IMR-90 (cell line): ENCODE results near the gene SPATA31C1. TPM values are rescaled to one million over a fixed set of nuclear protein-coding genes. Genes with fewer than 3 reads are reported as not detected.

Experiments
- ATAC-seq: fragments of 200-7000 bp; cut with Tn5 transposase; 2 replicates; pipeline ENCODE4 v1.9.1; 2020; ENCODE audit warnings: low read depth, mild to moderate bottlenecking, moderate library complexity
- BruUV-seq: library from RNA; stranded (reverse); fragments of 400-500 nt; replicated peaks from 2 replicates; lab custom pipeline; 2021; lab: Mats Ljungman, UMichigan
- CTCF ChIA-PET: fragments of 300-600 bp; formaldehyde crosslinking; extraction: SDS; loops from one replicate; lab custom pipeline; 2021; ENCODE audit warnings: antibody characterized with exemption; lab: Yijun Ruan, JAX
- POLR2A ChIA-PET: fragments of 300-600 bp; sonication (Branson Sonifier 250); formaldehyde crosslinking; loops from one replicate; lab custom pipeline; 2022; ENCODE audit warnings: antibody characterized with exemption; ENCODE audit not compliant: unreplicated experiment; lab: Charles Lee
- DNase-seq: peaks from one replicate; pipeline ENCODE4 v3.0.0; 2013
- H2AFZ ChIP-seq: replicated peaks from 2 replicates; pipeline ENCODE3; 2013; ENCODE audit warnings: low read length, mild to moderate bottlenecking; ENCODE audit not compliant: poor library complexity
- H2AK5ac ChIP-seq: 2 replicates; pipeline ENCODE4 v1.6.1; 2013; ENCODE audit warnings: low read depth, low read length, inconsistent platforms
- H2AK9ac ChIP-seq: replicated peaks from 2 replicates; pipeline ENCODE3; 2013; ENCODE audit warnings: mild to moderate bottlenecking, low read depth, low read length, moderate library complexity; ENCODE audit not compliant: poor library complexity
- H2BK120ac ChIP-seq: 2 replicates; pipeline ENCODE4 v1.6.1; 2013; ENCODE audit warnings: low read depth, low read length, inconsistent platforms
- H2BK15ac ChIP-seq: 3 replicates; pipeline ENCODE4 v1.6.1; 2013; ENCODE audit warnings: low read depth, low read length, inconsistent platforms
- H2BK20ac ChIP-seq: 2 replicates; pipeline ENCODE4 v1.6.1; 2013; ENCODE audit warnings: low read depth, mild to moderate bottlenecking, inconsistent platforms, low read length, moderate library complexity
- H2BK5ac ChIP-seq: 2 replicates; pipeline ENCODE4 v1.6.1; 2013; ENCODE audit warnings: mild to moderate bottlenecking, low read depth, low read length, inconsistent platforms; ENCODE audit not compliant: poor library complexity, severe bottlenecking
- H3K14ac ChIP-seq: replicated peaks from 2 replicates; pipeline ENCODE4 v1.6.1; 2013; ENCODE audit warnings: low read depth, low read length, inconsistent platforms
- H3K18ac ChIP-seq: 2 replicates; pipeline ENCODE4 v1.6.1; 2013; ENCODE audit warnings: low read depth, low read length, control low read depth
- H3K23ac ChIP-seq: 2 replicates; pipeline ENCODE4 v1.6.1; 2013; ENCODE audit warnings: low read depth, low read length, inconsistent platforms
- H3K27ac ChIP-seq: 2 replicates; pipeline ENCODE4 v1.5.1; 2013; ENCODE audit warnings: mild to moderate bottlenecking, control low read depth, low read length; ENCODE audit not compliant: insufficient read depth
- H3K27me3 ChIP-seq: 2 replicates; pipeline ENCODE4 v1.6.1; 2013; ENCODE audit warnings: low read length; ENCODE audit not compliant: control insufficient read depth, insufficient read depth
- H3K36me3 ChIP-seq: 2 replicates; pipeline ENCODE4 v1.6.1; 2013; ENCODE audit warnings: low read length, mixed read lengths; ENCODE audit not compliant: control insufficient read depth, insufficient read depth
- H3K4ac ChIP-seq: 2 replicates; pipeline ENCODE4 v1.6.1; 2013; ENCODE audit warnings: low read depth, low read length, inconsistent platforms
- H3K4me1 ChIP-seq: 2 replicates; pipeline ENCODE4 v1.6.1; 2013; ENCODE audit warnings: low read length, mixed read lengths; ENCODE audit not compliant: control insufficient read depth, insufficient read depth
- H3K4me2 ChIP-seq: 2 replicates; pipeline ENCODE4 v1.6.1; 2013; ENCODE audit warnings: low read depth, mild to moderate bottlenecking, control low read depth, low read length, moderate library complexity
- H3K4me3 ChIP-seq: 2 replicates; pipeline ENCODE4 v1.5.1; 2013; ENCODE audit warnings: low read depth, mild to moderate bottlenecking, control low read depth, low read length, moderate library complexity; ENCODE audit not compliant: insufficient read depth
- H3K56ac ChIP-seq: 2 replicates; pipeline ENCODE4 v1.6.1; 2013; ENCODE audit warnings: low read length, inconsistent platforms; ENCODE audit not compliant: insufficient read depth; ENCODE audit errors: extremely low read depth
- H3K79me1 ChIP-seq, 2 experiments: 2 replicates each; pipeline ENCODE4 v1.6.1; 2013; ENCODE audit warnings: low read length in 2 of 2, inconsistent platforms in 1 of 2, low read depth in 1 of 2
- H3K9ac ChIP-seq: 2 replicates; pipeline ENCODE4 v1.6.1; 2013; ENCODE audit warnings: low read depth, low read length, control low read depth
- H3K9me1 ChIP-seq: 2 replicates; pipeline ENCODE4 v1.6.1; 2013; ENCODE audit warnings: low read length, inconsistent platforms; ENCODE audit not compliant: insufficient read depth
- H3K9me3 ChIP-seq: 2 replicates; pipeline ENCODE4 v1.6.1; 2013; ENCODE audit warnings: low read length; ENCODE audit not compliant: control insufficient read depth, insufficient read depth
- H4K20me1 ChIP-seq: 2 replicates; pipeline ENCODE4 v1.6.1; 2013; ENCODE audit warnings: low read length, inconsistent platforms; ENCODE audit not compliant: insufficient read depth
- H4K5ac ChIP-seq: 2 replicates; pipeline ENCODE4 v1.6.1; 2013; ENCODE audit warnings: mild to moderate bottlenecking, low read depth, low read length, control low read depth
- H4K8ac ChIP-seq, 2 experiments: 2 replicates each; pipeline ENCODE4 v1.6.1; 2013; ENCODE audit warnings: low read depth in 2 of 2, low read length in 2 of 2, control low read depth in 1 of 2, inconsistent platforms in 1 of 2
- H4K91ac ChIP-seq: 2 replicates; pipeline ENCODE4 v1.6.1; 2013; ENCODE audit warnings: low read depth, low read length, inconsistent platforms; ENCODE audit not compliant: insufficient read depth
- BHLHE40 ChIP-seq: fragments of 150-350 bp; IDR thresholded peaks from 2 replicates; pipeline ENCODE4 v1.6.1; 2016; ENCODE audit warnings: mild to moderate bottlenecking, low read depth, low read length
- CEBPB ChIP-seq: IDR thresholded peaks from 2 replicates; pipeline ENCODE4 v1.6.1; 2012; ENCODE audit warnings: low read depth, low read length, improper control_type of control experiment
- CHD1 ChIP-seq: IDR thresholded peaks from 2 replicates; pipeline ENCODE4 v1.6.1; 2012; ENCODE audit warnings: low read depth, low read length, improper control_type of control experiment
- FOS ChIP-seq: fragments of 150-350 bp; IDR thresholded peaks from 2 replicates; pipeline ENCODE4 v1.6.1; 2016; ENCODE audit warnings: low read depth, low read length
- MAFK ChIP-seq: IDR thresholded peaks from 2 replicates; pipeline ENCODE4 v1.6.1; 2012; ENCODE audit warnings: low read depth, low read length, improper control_type of control experiment
- MAZ ChIP-seq: IDR thresholded peaks from 2 replicates; pipeline ENCODE4 v1.6.1; 2012; ENCODE audit warnings: low read depth, mild to moderate bottlenecking, low read length, improper control_type of control experiment, moderate library complexity, borderline replicate concordance
- MXI1 ChIP-seq: IDR thresholded peaks from 2 replicates; pipeline ENCODE4 v1.6.1; 2012; ENCODE audit warnings: low read depth, mild to moderate bottlenecking, low read length, moderate library complexity, borderline replicate concordance
- POLR2A ChIP-seq: IDR thresholded peaks from 2 replicates; pipeline ENCODE4 v1.6.1; 2012; ENCODE audit warnings: mild to moderate bottlenecking, low read depth, low read length
- RAD21 ChIP-seq: IDR thresholded peaks from 2 replicates; pipeline ENCODE4 v1.6.1; 2012; ENCODE audit warnings: low read length, improper control_type of control experiment
- RCOR1 ChIP-seq: IDR thresholded peaks from 2 replicates; pipeline ENCODE4 v1.6.1; 2012; ENCODE audit warnings: mild to moderate bottlenecking, low read length, improper control_type of control experiment; ENCODE audit not compliant: insufficient replicate concordance
- SMC3 ChIP-seq: fragments of 150-350 bp; IDR thresholded peaks from 2 replicates; pipeline ENCODE4 v1.6.1; 2016; ENCODE audit warnings: low read depth, mild to moderate bottlenecking, antibody characterized with exemption, low read length, moderate library complexity
- WGBS, 2 experiments: methylation state at CpG; one replicate each; pipeline versions ENCODE4 v1.1.5 to v1.1.7; 2013; ENCODE audit warnings: missing lambda C conversion rate in 2 of 2; ENCODE audit not compliant: insufficient read length in 1 of 2; ENCODE audit errors: extremely low coverage in 2 of 2; 5-methylcytosine and 5-hydroxymethylcytosine counted together
- dilution Hi-C: fragments of 300-500 bp; cut with HindIII; formaldehyde crosslinking; loops from one replicate; pipeline ENCODE4 v1.14.3; 2018; ENCODE audit warnings: low sequenced_read_pairs; ENCODE audit not compliant: unreplicated experiment
- in situ Hi-C: fragments of 300-500 bp; cut with MboI; formaldehyde crosslinking; loops from 3 replicates; pipeline ENCODE4 v1.14.3; 2019; ENCODE audit warnings: low sequenced_read_pairs, inconsistent platforms, mixed read lengths
- intact Hi-C: fragments of 100-400 bp; cut with micrococcal nuclease; formaldehyde crosslinking; loops from 2 replicates; pipeline ENCODE4 v1.10.0; 2022
- polyA plus RNA-seq, 3 experiments: library from polyadenylated mRNA; depleted of rRNA; stranded (reverse); fragments of >200 nt; gene quantifications; 2 replicates each; pipeline ENCODE4 v1.2.3, GENCODE V29; 2012; ENCODE audit warnings: low replicate concordance in 1 of 3
- total RNA-seq: library from RNA; depleted of rRNA; stranded (reverse); fragments of >200 nt; gene quantifications from 2 replicates; pipeline ENCODE4 v1.2.3, GENCODE V29; 2012
- TF ChIP-seq, protein P1 (sequence below): fragments of 150-350 bp; IDR thresholded peaks from 2 replicates; pipeline ENCODE4 v1.6.1; 2017; ENCODE audit warnings: mild to moderate bottlenecking, antibody characterized with exemption, low read length, low read depth
- TF ChIP-seq, protein P2 (sequence below): fragments of 150-350 bp; IDR thresholded peaks from 2 replicates; pipeline ENCODE4 v1.6.1; 2016; ENCODE audit warnings: low read depth, mild to moderate bottlenecking, low read length, moderate library complexity, borderline replicate concordance
- TF ChIP-seq, protein P3 (sequence below): conservative IDR thresholded peaks from 2 replicates; pipeline ENCODE4 v1.5.1; 2012; ENCODE audit warnings: mild to moderate bottlenecking, low read depth, low read length, improper control_type of control experiment

SPATA31C1 gene
- total and polyA plus RNA-seq, 2 of the 4 experiments (the other 2 are of a cell fraction), result not detected

DNA sequence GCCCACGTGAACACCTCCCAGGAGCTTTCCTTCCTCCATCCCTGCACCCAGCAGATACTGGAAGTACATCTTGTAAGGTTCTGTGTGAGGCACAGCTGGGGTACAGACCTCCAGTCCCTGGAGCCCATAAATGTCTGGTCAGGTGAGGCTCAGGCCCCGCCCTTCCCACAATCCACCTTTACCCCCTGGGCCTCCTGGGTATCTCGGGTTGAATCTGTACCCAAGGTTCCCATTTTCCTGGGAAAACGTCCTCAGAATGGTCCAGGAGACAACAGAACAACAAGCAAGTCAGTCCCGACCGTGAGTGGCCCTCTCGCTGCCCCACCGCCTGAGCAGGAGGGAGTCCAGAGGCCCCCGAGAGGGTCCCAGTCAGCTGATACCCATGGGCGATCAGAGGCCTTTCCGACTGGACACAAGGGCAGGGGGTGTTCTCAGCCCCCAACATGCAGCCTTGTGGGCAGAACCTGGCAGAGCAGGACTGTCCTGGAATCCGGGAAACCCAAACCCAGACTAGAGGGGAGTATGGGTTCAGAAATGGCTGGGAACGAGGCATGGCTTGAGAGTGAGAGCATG, 30.7 kb upstream of the SPATA31C1 start:
- 73% methylated on average over 9 of the region's 13 CpGs; no CpG with 5 or more reads in 1 of the 2 experiments for WGBS, 2 experiments
- no peak overlapping the region for H3K14ac ChIP-seq
- H2AFZ ChIP-seq, result no peak overlapping the region
- H4K5ac ChIP-seq, result no peak overlapping the region
- no peaks in the 10 kb centered on the region for H4K20me1 ChIP-seq
- ChIA-PET POLR2A (interaction anchor here (0.5 kb wide), 1 partner anchor 343 kb away, joined by 4 read pairs; no protein-coding TSS in a partner anchor), CTCF (no interaction called here)
- no peak overlapping the region for H4K8ac ChIP-seq
- no peaks in the 10 kb centered on the region for H3K79me1 ChIP-seq
- no peak overlapping the region for H3K18ac ChIP-seq
- intact Hi-C loops, result no loop called here
- in situ Hi-C loops, result no loop called here
- no peak overlapping the region for H2BK15ac ChIP-seq
- TF ChIP-seq BHLHE40 (no peak), FOS (no peak), POLR2A (no peak), CHD1 (no peak), CEBPB (no peak), SMC3 (no peak), MAFK (no peak), RAD21 (no peak), MXI1 (no peak), MAZ (no peak), RCOR1 (no peak)
- TF ChIP-seq, protein P1, sequence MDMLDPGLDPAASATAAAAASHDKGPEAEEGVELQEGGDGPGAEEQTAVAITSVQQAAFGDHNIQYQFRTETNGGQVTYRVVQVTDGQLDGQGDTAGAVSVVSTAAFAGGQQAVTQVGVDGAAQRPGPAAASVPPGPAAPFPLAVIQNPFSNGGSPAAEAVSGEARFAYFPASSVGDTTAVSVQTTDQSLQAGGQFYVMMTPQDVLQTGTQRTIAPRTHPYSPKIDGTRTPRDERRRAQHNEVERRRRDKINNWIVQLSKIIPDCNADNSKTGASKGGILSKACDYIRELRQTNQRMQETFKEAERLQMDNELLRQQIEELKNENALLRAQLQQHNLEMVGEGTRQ, result no peak
- TF ChIP-seq, protein P2, sequence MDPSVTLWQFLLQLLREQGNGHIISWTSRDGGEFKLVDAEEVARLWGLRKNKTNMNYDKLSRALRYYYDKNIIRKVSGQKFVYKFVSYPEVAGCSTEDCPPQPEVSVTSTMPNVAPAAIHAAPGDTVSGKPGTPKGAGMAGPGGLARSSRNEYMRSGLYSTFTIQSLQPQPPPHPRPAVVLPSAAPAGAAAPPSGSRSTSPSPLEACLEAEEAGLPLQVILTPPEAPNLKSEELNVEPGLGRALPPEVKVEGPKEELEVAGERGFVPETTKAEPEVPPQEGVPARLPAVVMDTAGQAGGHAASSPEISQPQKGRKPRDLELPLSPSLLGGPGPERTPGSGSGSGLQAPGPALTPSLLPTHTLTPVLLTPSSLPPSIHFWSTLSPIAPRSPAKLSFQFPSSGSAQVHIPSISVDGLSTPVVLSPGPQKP, result no peak
- TF ChIP-seq, protein P3, sequence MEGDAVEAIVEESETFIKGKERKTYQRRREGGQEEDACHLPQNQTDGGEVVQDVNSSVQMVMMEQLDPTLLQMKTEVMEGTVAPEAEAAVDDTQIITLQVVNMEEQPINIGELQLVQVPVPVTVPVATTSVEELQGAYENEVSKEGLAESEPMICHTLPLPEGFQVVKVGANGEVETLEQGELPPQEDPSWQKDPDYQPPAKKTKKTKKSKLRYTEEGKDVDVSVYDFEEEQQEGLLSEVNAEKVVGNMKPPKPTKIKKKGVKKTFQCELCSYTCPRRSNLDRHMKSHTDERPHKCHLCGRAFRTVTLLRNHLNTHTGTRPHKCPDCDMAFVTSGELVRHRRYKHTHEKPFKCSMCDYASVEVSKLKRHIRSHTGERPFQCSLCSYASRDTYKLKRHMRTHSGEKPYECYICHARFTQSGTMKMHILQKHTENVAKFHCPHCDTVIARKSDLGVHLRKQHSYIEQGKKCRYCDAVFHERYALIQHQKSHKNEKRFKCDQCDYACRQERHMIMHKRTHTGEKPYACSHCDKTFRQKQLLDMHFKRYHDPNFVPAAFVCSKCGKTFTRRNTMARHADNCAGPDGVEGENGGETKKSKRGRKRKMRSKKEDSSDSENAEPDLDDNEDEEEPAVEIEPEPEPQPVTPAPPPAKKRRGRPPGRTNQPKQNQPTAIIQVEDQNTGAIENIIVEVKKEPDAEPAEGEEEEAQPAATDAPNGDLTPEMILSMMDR, result no peak
- H3K23ac ChIP-seq, result no peak overlapping the region
- H2BK5ac ChIP-seq, result no peak overlapping the region
- H2AK5ac ChIP-seq, result no peak overlapping the region
- peaks cover 2% of the 10 kb centered on the region; the same call in 1 of the 2 replicates for H3K4me1 ChIP-seq
- H2AK9ac ChIP-seq, result no peak overlapping the region
- H3K4ac ChIP-seq, result no peak overlapping the region
- no TSS peak for BruUV-seq
- H3K4me2 ChIP-seq, result no peak overlapping the region
- no peak overlapping the region for H2BK20ac ChIP-seq
- no peaks in the 10 kb centered on the region for H3K27me3 ChIP-seq
- no peak overlapping the region for H4K91ac ChIP-seq
- no peaks in the 10 kb centered on the region for H3K9me3 ChIP-seq
- H3K9ac ChIP-seq, result no peak overlapping the region
- no peak overlapping the region for H3K27ac ChIP-seq
- no peak for ATAC-seq
- dilution Hi-C loops, result no loop called here
- H3K9me1 ChIP-seq, result no peaks in the 10 kb centered on the region
- no peak overlapping the region for H3K56ac ChIP-seq
- DNase-seq, result no peak
- no peaks in the 10 kb centered on the region for H3K36me3 ChIP-seq
- H3K4me3 ChIP-seq, result no peak overlapping the region
- no peak overlapping the region for H2BK120ac ChIP-seq
